Measurements from ENCODE around the gene MZB1. TPM values are rescaled to one million over a fixed set of nuclear protein-coding genes. Genes with fewer than 3 reads are reported as not detected.
A peak's percentile ranks its signal among the peaks of the same experiment; 100 is the strongest.

Gene MZB1
- total RNA-seq, 2 donors from 2014 or later, result 12.2 TPM; not detected in 1

GRCh38 chr5:139395844-139396640 lies 6.3 kb upstream of the MZB1 start:
- no peak for DNase-seq
- intact Hi-C loops (cut with DNase I), result no loop called here
- no peak for ATAC-seq
- Histone ChIP-seq H3K27ac (no peak overlapping the region), H3K9me3 (no peaks in the 10 kb centered on the region), H3K4me1 (peaks cover 30% of the 10 kb centered on the region), H3K27me3 (peaks cover 0 to 11% of the 10 kb centered on the region in 2 donors), H3K4me3 (no peak overlapping the region), H3K36me3 (replicated peaks in 1 of 2; ENCODE audit: insufficient read depth in 1 of 2, low read depth in 2 of 2) (no peaks in the 10 kb centered on the region)
- TF ChIP-seq POLR2A (IDR thresholded peaks at IDR 0.05), result no peak
- TF ChIP-seq, protein P1, sequence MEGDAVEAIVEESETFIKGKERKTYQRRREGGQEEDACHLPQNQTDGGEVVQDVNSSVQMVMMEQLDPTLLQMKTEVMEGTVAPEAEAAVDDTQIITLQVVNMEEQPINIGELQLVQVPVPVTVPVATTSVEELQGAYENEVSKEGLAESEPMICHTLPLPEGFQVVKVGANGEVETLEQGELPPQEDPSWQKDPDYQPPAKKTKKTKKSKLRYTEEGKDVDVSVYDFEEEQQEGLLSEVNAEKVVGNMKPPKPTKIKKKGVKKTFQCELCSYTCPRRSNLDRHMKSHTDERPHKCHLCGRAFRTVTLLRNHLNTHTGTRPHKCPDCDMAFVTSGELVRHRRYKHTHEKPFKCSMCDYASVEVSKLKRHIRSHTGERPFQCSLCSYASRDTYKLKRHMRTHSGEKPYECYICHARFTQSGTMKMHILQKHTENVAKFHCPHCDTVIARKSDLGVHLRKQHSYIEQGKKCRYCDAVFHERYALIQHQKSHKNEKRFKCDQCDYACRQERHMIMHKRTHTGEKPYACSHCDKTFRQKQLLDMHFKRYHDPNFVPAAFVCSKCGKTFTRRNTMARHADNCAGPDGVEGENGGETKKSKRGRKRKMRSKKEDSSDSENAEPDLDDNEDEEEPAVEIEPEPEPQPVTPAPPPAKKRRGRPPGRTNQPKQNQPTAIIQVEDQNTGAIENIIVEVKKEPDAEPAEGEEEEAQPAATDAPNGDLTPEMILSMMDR (IDR thresholded peaks at IDR 0.05), result no peak
- WGBS, 2 donors, result 83 to 91% methylated on average over 5 to 7 of the region's 8 CpGs

GRCh38 chr5:139394654-139395566 lies 5.2 kb upstream of the MZB1 start, which contains the start of gene PROB1:
Gene PROB1, minus strand, starts transcription at chr5:139395104. Its CDS starts 23 bp downstream, at chr5:139395081.
- no peaks in the 10 kb centered on the region for H3K36me3 ChIP-seq (replicated peaks in 1 of 2; ENCODE audit: insufficient read depth in 1 of 2, low read depth in 2 of 2)
- no peak for DNase-seq
- H3K4me1 ChIP-seq, result peaks cover 30% of the 10 kb centered on the region
- 20 to 21% methylated on average over 4 to 66 of the region's 76 CpGs for WGBS, 2 donors
- peaks cover 0 to 11% of the 10 kb centered on the region in 2 donors for H3K27me3 ChIP-seq
- ATAC-seq, result peak; percentile 25
- intact Hi-C loops (cut with DNase I), result no loop called here
- H3K27ac ChIP-seq, result no peak within 1 kb of the TSS
- TF ChIP-seq, protein P1 (IDR thresholded peaks at IDR 0.05), result no peak
- no peak for TF ChIP-seq POLR2A (IDR thresholded peaks at IDR 0.05)
- no peak within 1 kb of the TSS for H3K4me3 ChIP-seq
- no peaks in the 10 kb centered on the region for H3K9me3 ChIP-seq

GRCh38 chr5:139394123-139394653 lies 4.5 kb upstream of the MZB1 start:
- DNase-seq (peak in 1 of 4 donors; percentile 50), ATAC-seq (peak; percentile 30)
- Histone ChIP-seq H3K27me3 (peaks cover 0 to 11% of the 10 kb centered on the region in 2 donors), H3K36me3 (replicated peaks in 1 of 2; ENCODE audit: insufficient read depth in 1 of 2, low read depth in 2 of 2) (no peaks in the 10 kb centered on the region), H3K4me1 (peaks cover 30% of the 10 kb centered on the region), H3K4me3 (no peak overlapping the region), H3K9me3 (no peaks in the 10 kb centered on the region), H3K27ac (no peak overlapping the region)
- WGBS, 2 donors, result 5 to 12% methylated on average over 10 to 20 of the region's 62 CpGs
- intact Hi-C loops (cut with DNase I), result no loop called here
- TF ChIP-seq, protein P1 (IDR thresholded peaks at IDR 0.05), result peak in 2 of 7 experiments; percentile 27 to 43
- TF ChIP-seq POLR2A (IDR thresholded peaks at IDR 0.05), result no peak

GRCh38 chr5:139393497-139394122 lies 3.9 kb upstream of the MZB1 start:
- intact Hi-C loops (cut with DNase I), result no loop called here
- 7 to 13% methylated on average over 20 to 49 of the region's 49 CpGs for WGBS, 2 donors
- H3K27ac ChIP-seq, result no peak overlapping the region

More at GRCh38 chr5:139393497-139394122, 3.9 kb upstream of the MZB1 start:
- H3K27me3 ChIP-seq, result peaks cover 0 to 11% of the 10 kb centered on the region in 2 donors
- H3K4me3 ChIP-seq, result no peak overlapping the region
- no peak for DNase-seq
- ATAC-seq, result no peak
- no peaks in the 10 kb centered on the region for H3K36me3 ChIP-seq (replicated peaks in 1 of 2; ENCODE audit: insufficient read depth in 1 of 2, low read depth in 2 of 2)
- H3K4me1 ChIP-seq, result peaks cover 30% of the 10 kb centered on the region
- no peak for TF ChIP-seq POLR2A (IDR thresholded peaks at IDR 0.05)
- TF ChIP-seq, protein P1 (IDR thresholded peaks at IDR 0.05), result no peak
- no peaks in the 10 kb centered on the region for H3K9me3 ChIP-seq
